T-helper 2 cell treated with Interferon-gamma antibody and Interleukin-4, amounts not matched to agents 5 μg/mL and 100 μg/mL, for 36 hours (primary cell): ENCODE results near the gene DPYSL4.

Source experiments
- DNase-seq: peaks from one replicate; pipeline ENCODE4 v3.0.0; 2021; ENCODE audit warnings: low spot score
- H3K27ac Mint-ChIP-seq: one replicate; pipeline ENCODE4 v1.8.0; 2021; ENCODE audit warnings: mild to moderate bottlenecking, mixed read lengths
- H3K27me3 Mint-ChIP-seq: one replicate; pipeline ENCODE4 v1.8.0; 2021; ENCODE audit warnings: low read depth, mixed read lengths
- H3K36me3 Mint-ChIP-seq: one replicate; pipeline ENCODE4 v1.8.0; 2021; ENCODE audit warnings: low read depth, mixed read lengths
- H3K4me1 Mint-ChIP-seq: one replicate; pipeline ENCODE4 v1.8.0; 2021; ENCODE audit warnings: low read depth, mixed read lengths
- H3K4me3 Mint-ChIP-seq: one replicate; pipeline ENCODE4 v1.8.0; 2022; ENCODE audit warnings: mild to moderate bottlenecking, moderate library complexity, mixed read lengths
- H3K9me3 Mint-ChIP-seq: one replicate; pipeline ENCODE4 v1.8.0; 2021; ENCODE audit warnings: mixed read lengths

The DPYSL4 gene

GRCh38 chr10:132249824-132250375, 63.2 kb downstream of the DPYSL4 start:
- no peaks in the 10 kb centered on the region for H3K4me1 Mint-ChIP-seq
- DNase-seq: no peak
- no peak overlapping the region for H3K27ac Mint-ChIP-seq
- H3K36me3 Mint-ChIP-seq: no peaks in the 10 kb centered on the region
- H3K9me3 Mint-ChIP-seq: no peaks in the 10 kb centered on the region
- no peak overlapping the region for H3K4me3 Mint-ChIP-seq
- no peaks in the 10 kb centered on the region for H3K27me3 Mint-ChIP-seq

GRCh38 chr10:132250481-132251475, 64.0 kb downstream of the DPYSL4 start:
- no peaks in the 10 kb centered on the region for H3K9me3 Mint-ChIP-seq
- no peaks in the 10 kb centered on the region for H3K36me3 Mint-ChIP-seq
- H3K4me3 Mint-ChIP-seq: no peak overlapping the region
- no peak for DNase-seq
- no peaks in the 10 kb centered on the region for H3K4me1 Mint-ChIP-seq
- no peak overlapping the region for H3K27ac Mint-ChIP-seq
- no peaks in the 10 kb centered on the region for H3K27me3 Mint-ChIP-seq

- no peak overlapping the region for H3K4me3 Mint-ChIP-seq
- H3K9me3 Mint-ChIP-seq: no peaks in the 10 kb centered on the region
- no peak for DNase-seq
- H3K36me3 Mint-ChIP-seq: no peaks in the 10 kb centered on the region
- H3K27ac Mint-ChIP-seq: no peak overlapping the region
- H3K4me1 Mint-ChIP-seq: no peaks in the 10 kb centered on the region
- H3K27me3 Mint-ChIP-seq: no peaks in the 10 kb centered on the region
These were observed 65.2 kb downstream of the DPYSL4 start for GRCh38 chr10:132251928-132252327.

GRCh38 chr10:132252412-132252811, 65.7 kb downstream of the DPYSL4 start:
- Mint-ChIP-seq H3K27ac (no peak overlapping the region), H3K4me1 (no peaks in the 10 kb centered on the region), H3K4me3 (no peak overlapping the region), H3K36me3 (no peaks in the 10 kb centered on the region), H3K27me3 (no peaks in the 10 kb centered on the region), H3K9me3 (no peaks in the 10 kb centered on the region)
- DNase-seq: no peak

GRCh38 chr10:132253092-132253687, 66.4 kb downstream of the DPYSL4 start:
- H3K4me1 Mint-ChIP-seq: no peaks in the 10 kb centered on the region
- no peaks in the 10 kb centered on the region for H3K36me3 Mint-ChIP-seq
- no peaks in the 10 kb centered on the region for H3K27me3 Mint-ChIP-seq
- no peak for DNase-seq
- no peak overlapping the region for H3K4me3 Mint-ChIP-seq
- no peak overlapping the region for H3K27ac Mint-ChIP-seq
- H3K9me3 Mint-ChIP-seq: no peaks in the 10 kb centered on the region

- no peaks in the 10 kb centered on the region for H3K36me3 Mint-ChIP-seq
- no peak for DNase-seq
- no peak overlapping the region for H3K27ac Mint-ChIP-seq
- no peaks in the 10 kb centered on the region for H3K27me3 Mint-ChIP-seq
- no peak overlapping the region for H3K4me3 Mint-ChIP-seq
- H3K4me1 Mint-ChIP-seq: no peaks in the 10 kb centered on the region
- H3K9me3 Mint-ChIP-seq: no peaks in the 10 kb centered on the region
These were observed 68.1 kb downstream of the DPYSL4 start for GRCh38 chr10:132254841-132255240.
